Glutamatergic neuron (in vitro differentiated cells): ENCODE data around the gene NUP62. TPM values are rescaled to one million over a fixed set of nuclear protein-coding genes. Genes with fewer than 3 reads are reported as not detected.
"Not testable (repeated sequence)": the region's sequence is repeated elsewhere in the genome, so short reads cannot be mapped to it uniquely, and the experiment has no call there.

Experiments
- DNase-seq: peaks from one replicate; pipeline ENCODE4 v3.0.0; 2022
- H3K27ac Mint-ChIP-seq: one replicate; pipeline ENCODE4 v1.8.0; 2020; ENCODE audit warnings: mild to moderate bottlenecking, mixed read lengths, inconsistent platforms; ENCODE audit not compliant: unreplicated experiment
- H3K27me3 Mint-ChIP-seq: one replicate; pipeline ENCODE4 v1.8.0; 2020; ENCODE audit warnings: mild to moderate bottlenecking, moderate library complexity, mixed read lengths, inconsistent platforms; ENCODE audit not compliant: unreplicated experiment
- H3K36me3 Mint-ChIP-seq: one replicate; pipeline ENCODE4 v1.8.0; 2020; ENCODE audit warnings: mild to moderate bottlenecking, mixed read lengths, inconsistent platforms; ENCODE audit not compliant: unreplicated experiment
- H3K4me1 Mint-ChIP-seq: one replicate; pipeline ENCODE4 v1.8.0; 2020; ENCODE audit warnings: mild to moderate bottlenecking, low read depth, mixed read lengths, inconsistent platforms; ENCODE audit not compliant: unreplicated experiment
- H3K4me3 Mint-ChIP-seq: one replicate; pipeline ENCODE4 v1.8.0; 2020; ENCODE audit warnings: mild to moderate bottlenecking, mixed read lengths, inconsistent platforms; ENCODE audit not compliant: unreplicated experiment
- H3K9me3 Mint-ChIP-seq: one replicate; pipeline ENCODE4 v1.8.0; 2020; ENCODE audit warnings: mild to moderate bottlenecking, moderate library complexity, mixed read lengths, inconsistent platforms; ENCODE audit not compliant: unreplicated experiment
- CTCF ChIP-seq: fragments of 200-600 bp; sonication (generic); IDR thresholded peaks from one replicate; pipeline ENCODE4 v1.5.0; 2021; ENCODE audit not compliant: partially characterized antibody, unreplicated experiment
- total RNA-seq: library from RNA; stranded (reverse); fragmentation: NEBNext Ultra II Directional; extraction: Animal tissue kit (Norgen Biotek cat#: 25700); gene quantifications from one replicate; pipeline ENCODE4 v1.2.1, GENCODE V29; 2021; ENCODE audit not compliant: unreplicated experiment

Gene NUP62
- total RNA-seq, 1 donor from 2014 or later = 65.4 TPM

GRCh38 chr19:49975051-49975450 is 45.7 kb upstream of the NUP62 start:
- H3K4me1 Mint-ChIP-seq = no peaks in the 10 kb centered on the region
- peaks cover 8% of the 10 kb centered on the region for H3K27me3 Mint-ChIP-seq
- no peak for DNase-seq
- TF ChIP-seq CTCF = no peak
- no peak overlapping the region for H3K27ac Mint-ChIP-seq
- peaks cover 6% of the 10 kb centered on the region for H3K9me3 Mint-ChIP-seq
- H3K36me3 Mint-ChIP-seq = peaks cover 3% of the 10 kb centered on the region
- no peak overlapping the region for H3K4me3 Mint-ChIP-seq

GRCh38 chr19:49973987-49974386 is 44.7 kb upstream of the NUP62 start:
- H3K27me3 Mint-ChIP-seq = peaks cover 8% of the 10 kb centered on the region
- H3K36me3 Mint-ChIP-seq = peaks cover 3% of the 10 kb centered on the region
- H3K9me3 Mint-ChIP-seq = peaks cover 6% of the 10 kb centered on the region
- no peak for DNase-seq
- H3K4me1 Mint-ChIP-seq = no peaks in the 10 kb centered on the region
- H3K27ac Mint-ChIP-seq = no peak overlapping the region
- no peak overlapping the region for H3K4me3 Mint-ChIP-seq
- TF ChIP-seq CTCF = no peak

GRCh38 chr19:49972841-49973240 is 43.5 kb upstream of the NUP62 start:
- H3K27me3 Mint-ChIP-seq = peaks cover 8% of the 10 kb centered on the region
- no peak overlapping the region for H3K27ac Mint-ChIP-seq
- H3K9me3 Mint-ChIP-seq = peaks cover 6% of the 10 kb centered on the region
- no peak for DNase-seq
- H3K36me3 Mint-ChIP-seq = peaks cover 3% of the 10 kb centered on the region
- no peak for TF ChIP-seq CTCF
- no peak overlapping the region for H3K4me3 Mint-ChIP-seq
- H3K4me1 Mint-ChIP-seq = no peaks in the 10 kb centered on the region

GRCh38 chr19:49971991-49972411 is 42.7 kb upstream of the NUP62 start:
- TF ChIP-seq CTCF = no peak
- H3K4me1 Mint-ChIP-seq = no peaks in the 10 kb centered on the region
- peaks cover 3% of the 10 kb centered on the region for H3K36me3 Mint-ChIP-seq
- H3K4me3 Mint-ChIP-seq = no peak overlapping the region
- H3K9me3 Mint-ChIP-seq = peaks cover 6% of the 10 kb centered on the region
- H3K27me3 Mint-ChIP-seq = peaks cover 8% of the 10 kb centered on the region
- no peak overlapping the region for H3K27ac Mint-ChIP-seq
- DNase-seq = no peak

GRCh38 chr19:49969355-49969754 is 40.1 kb upstream of the NUP62 start:
- not testable (repeated sequence) for H3K27ac Mint-ChIP-seq, DNase-seq, H3K4me1 Mint-ChIP-seq, H3K9me3 Mint-ChIP-seq, H3K36me3 Mint-ChIP-seq, H3K4me3 Mint-ChIP-seq, H3K27me3 Mint-ChIP-seq
